IMR-90 (cell line): Measurements from ENCODE around the gene CLSTN1. TPM values are rescaled to one million over a fixed set of nuclear protein-coding genes. Genes with fewer than 3 reads are reported as not detected.

Source experiments
- BHLHE40 ChIP-seq: fragments of 150-350 bp; IDR thresholded peaks from 2 replicates; pipeline ENCODE4 v1.6.1; 2016; ENCODE audit warnings: mild to moderate bottlenecking, low read depth, low read length
- CHD1 ChIP-seq: IDR thresholded peaks from 2 replicates; pipeline ENCODE4 v1.6.1; 2012; ENCODE audit warnings: low read depth, low read length, improper control_type of control experiment
- MAFK ChIP-seq: IDR thresholded peaks from 2 replicates; pipeline ENCODE4 v1.6.1; 2012; ENCODE audit warnings: low read depth, low read length, improper control_type of control experiment
- MXI1 ChIP-seq: IDR thresholded peaks from 2 replicates; pipeline ENCODE4 v1.6.1; 2012; ENCODE audit warnings: low read depth, mild to moderate bottlenecking, low read length, moderate library complexity, borderline replicate concordance
- SMC3 ChIP-seq: fragments of 150-350 bp; IDR thresholded peaks from 2 replicates; pipeline ENCODE4 v1.6.1; 2016; ENCODE audit warnings: low read depth, mild to moderate bottlenecking, antibody characterized with exemption, low read length, moderate library complexity
- USF2 ChIP-seq: fragments of 150-350 bp; IDR thresholded peaks from 2 replicates; pipeline ENCODE4 v1.6.1; 2017; ENCODE audit warnings: mild to moderate bottlenecking, antibody characterized with exemption, low read length, low read depth
- polyA plus RNA-seq, 3 experiments: library from polyadenylated mRNA; depleted of rRNA; stranded (reverse); fragments of >200 nt; gene quantifications; 2 replicates each; pipeline ENCODE4 v1.2.3, GENCODE V29; 2012; ENCODE audit warnings: low replicate concordance in 1 of 3
- total RNA-seq: library from RNA; depleted of rRNA; stranded (reverse); fragments of >200 nt; gene quantifications from 2 replicates; pipeline ENCODE4 v1.2.3, GENCODE V29; 2012

Gene CLSTN1
- total and polyA plus RNA-seq, 2 of the 4 experiments (the other 2 are of a cell fraction), result 30.1 to 72.2 TPM

- TF ChIP-seq MXI1 (no peak), USF2 (no peak), MAFK (0 out of 2 replicates have a peak, but pooled peaks have one; percentile 8), CHD1 (no peak), SMC3 (no peak), BHLHE40 (peak; percentile 87)
These were observed 56.9 kb downstream of the CLSTN1 start (continued) for GRCh38 chr1:9766759-9767442.
